ENCODE data around the gene PHIP.

- TF ChIP-seq POLR2AphosphoS5 (IDR thresholded peaks at IDR 0.05; ENCODE audit: low read depth, low read length) (no peak), POLR2A (IDR thresholded peaks at IDR 0.05; ENCODE audit: low read depth, low read length) (no peak), TAF1 (IDR thresholded peaks at IDR 0.05; ENCODE audit: low read depth, low read length) (no peak)
Measured at GRCh38 chr6:79038061-79038460, 40.0 kb downstream of the PHIP start.
